ENCODE results near the gene NPR3.

The NPR3 gene

GRCh38 chr5:32711681-32712480 lies 760 bp downstream of the NPR3 start:
- DNase-seq (ENCODE audit: low read depth): no peak

GRCh38 chr5:32712481-32713360 lies 1.6 kb downstream of the NPR3 start:
- DNase-seq (ENCODE audit: low read depth): no peak

- DNase-seq (ENCODE audit: low read depth): no peak
Measured at GRCh38 chr5:32713361-32713769, 2.2 kb downstream of the NPR3 start.

GRCh38 chr5:32713770-32714381 lies 2.8 kb downstream of the NPR3 start:
- no peak for DNase-seq (ENCODE audit: low read depth)

DNA sequence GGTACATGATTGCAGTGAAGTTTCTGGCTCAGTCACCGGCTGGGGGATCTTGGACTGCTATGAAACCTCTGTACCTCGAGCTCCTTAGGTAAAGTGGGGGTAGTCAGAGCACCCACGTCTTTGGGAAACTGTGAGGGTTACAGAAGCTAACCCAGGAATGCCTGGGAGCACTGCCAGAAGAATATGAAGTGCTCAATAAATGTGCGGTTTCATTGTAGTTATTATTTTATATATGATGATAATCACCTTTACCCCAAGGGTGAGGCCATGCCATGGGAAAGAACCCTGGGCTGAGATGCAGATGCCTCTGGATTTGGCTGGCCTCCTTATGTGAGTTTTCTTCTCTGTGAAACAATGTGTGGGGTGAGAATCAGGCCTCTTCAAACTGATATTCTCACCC lies 3.7 kb downstream of the NPR3 start:
- no peak for DNase-seq (ENCODE audit: low read depth)

DNA sequence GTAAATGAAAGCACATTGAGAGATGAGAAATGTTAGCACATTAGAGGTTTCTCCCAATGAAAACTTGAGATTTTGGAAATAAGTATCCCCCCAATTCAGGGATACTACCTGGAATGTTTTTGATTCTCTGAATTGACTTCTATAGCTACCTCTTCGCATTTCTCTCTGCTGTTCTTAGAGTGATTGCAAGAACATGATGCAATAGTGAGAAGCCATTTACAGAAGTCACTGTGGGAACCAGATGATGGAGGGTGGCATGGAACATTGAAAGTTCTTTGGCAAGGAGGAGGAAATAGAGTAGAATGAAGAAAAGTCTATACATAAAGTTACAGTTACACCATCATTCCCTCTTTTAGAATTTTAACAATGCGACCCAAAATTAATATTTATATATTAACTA lies 9.2 kb downstream of the NPR3 start:
- no peak for DNase-seq (ENCODE audit: low read depth)

GRCh38 chr5:32721626-32722025 lies 10.5 kb downstream of the NPR3 start:
- DNase-seq (ENCODE audit: low read depth): no peak

- no peak for DNase-seq (ENCODE audit: low read depth)
Measured at GRCh38 chr5:32722957-32723356, 11.8 kb downstream of the NPR3 start.

DNA sequence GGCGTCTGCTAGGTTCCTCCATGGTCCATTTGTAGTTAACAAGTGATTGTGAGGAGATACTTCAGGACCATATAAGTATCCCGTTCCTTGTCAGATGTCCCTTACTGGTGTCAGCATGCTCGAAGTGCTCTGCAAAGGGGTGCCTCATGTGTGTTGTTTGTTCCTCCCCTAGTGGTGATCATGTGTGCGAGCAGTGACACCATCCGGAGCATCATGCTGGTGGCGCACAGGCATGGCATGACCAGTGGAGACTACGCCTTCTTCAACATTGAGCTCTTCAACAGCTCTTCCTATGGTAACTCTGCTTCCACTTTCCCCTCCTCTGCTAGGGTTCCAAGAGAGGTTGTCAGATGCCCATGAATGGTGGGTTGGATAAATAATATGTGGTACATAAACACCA lies 13.4 kb downstream of the NPR3 start:
- no peak for DNase-seq (ENCODE audit: low read depth)

DNA sequence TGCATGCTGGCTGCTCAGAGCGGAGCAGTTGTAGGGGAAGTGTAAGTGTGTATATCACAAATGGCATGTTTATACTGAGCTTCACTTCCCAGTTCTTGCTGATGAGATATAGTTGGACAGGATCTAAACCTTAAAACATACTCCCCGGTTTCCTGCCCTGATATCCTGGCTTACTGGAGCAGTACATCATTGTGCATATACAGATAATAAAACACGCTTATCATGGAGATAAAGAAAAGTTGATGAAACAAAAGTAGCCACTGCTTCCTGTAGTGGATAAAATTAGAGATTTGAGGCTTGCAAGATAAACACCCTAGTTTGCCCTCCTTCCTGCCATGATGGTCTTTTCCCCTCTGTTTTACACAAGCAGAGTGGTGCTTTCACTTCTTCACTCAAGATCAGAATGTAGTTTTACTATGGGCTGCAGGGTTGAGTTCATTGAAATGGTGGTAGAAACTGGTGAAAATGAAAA lies 15.0 kb downstream of the NPR3 start:
- DNase-seq (ENCODE audit: low read depth): no peak

- DNase-seq (ENCODE audit: low read depth): no peak
Measured at GRCh38 chr5:32729651-32730050, 18.5 kb downstream of the NPR3 start.

DNA sequence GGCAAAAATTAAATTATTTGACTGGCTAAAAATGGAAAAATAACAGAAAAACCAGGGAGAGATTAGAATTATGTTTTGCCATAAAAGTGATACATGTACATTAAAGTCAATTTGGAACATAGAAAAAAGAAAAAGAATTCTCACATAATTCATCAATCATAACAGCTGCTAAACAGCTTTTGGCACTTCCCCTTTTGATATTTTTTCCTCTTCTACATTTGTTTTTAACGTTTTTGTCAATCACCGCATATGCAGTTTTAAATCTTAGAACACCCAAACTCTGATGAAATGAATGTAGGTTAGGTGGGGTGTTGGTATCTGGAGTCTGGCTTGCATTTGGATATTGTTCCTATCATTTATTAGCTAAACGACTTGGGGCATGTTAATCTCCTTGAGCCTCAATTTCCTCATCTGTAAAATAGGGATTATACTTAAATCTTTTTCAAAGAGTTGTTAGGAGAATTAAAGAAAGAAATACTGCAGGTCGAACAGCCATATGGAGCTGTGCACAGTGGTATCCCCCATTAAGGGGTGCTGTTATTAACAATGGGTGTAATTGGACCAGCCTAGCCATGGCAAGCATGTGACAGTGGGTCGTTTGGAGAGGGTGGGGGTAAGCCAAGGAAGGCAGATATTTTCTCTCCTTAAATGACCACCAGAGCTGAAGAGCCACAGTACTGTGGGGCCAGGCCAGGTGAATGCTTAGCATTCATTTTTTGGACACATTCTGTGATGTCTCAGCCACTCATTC lies 22.6 kb downstream of the NPR3 start:
- DNase-seq (ENCODE audit: low read depth): no peak

DNA sequence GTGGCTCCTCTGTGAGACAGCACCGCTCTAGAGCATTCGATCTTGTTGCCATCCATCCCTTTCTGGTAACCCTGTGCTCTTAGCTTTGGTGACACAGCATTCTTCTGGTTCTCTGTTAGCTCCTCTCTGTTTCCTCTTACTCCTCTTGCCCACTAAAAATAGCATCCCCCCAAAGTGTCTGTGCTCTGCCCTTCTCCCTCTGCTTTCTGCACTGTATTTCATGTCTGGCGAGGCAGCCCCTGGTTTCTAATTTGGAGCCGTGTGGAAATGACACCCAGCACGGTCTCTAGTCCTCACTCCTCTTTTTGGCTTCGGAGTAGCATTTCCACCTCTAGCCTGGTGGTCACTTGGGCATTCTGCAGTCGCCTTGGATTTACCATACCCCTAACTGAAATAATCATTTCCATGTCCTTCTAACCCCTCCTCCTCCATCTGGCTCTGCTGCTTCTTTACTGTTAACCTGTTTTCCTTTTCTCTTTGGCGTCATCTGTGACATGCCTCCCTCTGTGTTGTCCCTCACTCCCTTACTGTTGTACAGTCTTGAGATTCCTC lies 23.8 kb downstream of the NPR3 start:
- DNase-seq (ENCODE audit: low read depth): no peak

DNA sequence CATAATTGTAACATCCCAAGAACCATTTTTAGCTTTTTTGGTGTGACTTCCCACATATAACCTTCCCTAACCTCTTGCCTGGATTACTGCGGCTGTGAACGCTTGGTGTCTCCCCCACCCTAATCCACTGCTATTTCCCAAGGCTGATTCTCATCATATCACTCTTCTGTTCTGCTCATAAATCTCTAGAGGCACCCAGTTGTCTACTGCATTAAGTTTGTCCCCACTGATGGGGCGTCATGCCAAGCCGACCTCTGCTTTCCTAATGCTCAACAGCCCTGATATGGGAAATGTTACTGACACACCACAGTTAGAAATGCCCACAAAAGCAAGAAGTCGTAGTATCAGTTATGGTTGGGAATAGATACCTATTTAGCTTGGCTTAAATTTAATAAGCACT lies 24.4 kb downstream of the NPR3 start:
- no peak for DNase-seq (ENCODE audit: low read depth)

- DNase-seq (ENCODE audit: low read depth): no peak
Measured at GRCh38 chr5:32736842-32737241, 25.7 kb downstream of the NPR3 start.

DNA sequence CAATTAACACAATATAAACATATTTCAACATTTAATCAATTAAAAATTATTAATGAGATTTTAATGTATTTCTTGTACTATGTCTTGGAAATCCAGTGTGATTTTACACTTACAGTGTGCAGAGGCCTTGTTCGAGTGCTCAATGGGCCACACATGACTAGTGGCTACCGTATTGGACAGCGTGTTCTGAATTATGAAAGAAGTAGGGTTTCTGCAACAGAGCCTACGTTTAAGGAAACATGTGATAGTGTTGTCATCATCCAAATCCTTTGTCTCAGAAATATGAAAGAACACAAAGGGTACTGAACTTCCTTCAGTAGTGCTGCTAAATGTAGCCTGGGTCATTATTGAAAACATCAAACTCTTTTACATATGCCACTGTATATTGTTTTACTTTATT lies 29.5 kb downstream of the NPR3 start:
- no peak for DNase-seq (ENCODE audit: low read depth)

DNA sequence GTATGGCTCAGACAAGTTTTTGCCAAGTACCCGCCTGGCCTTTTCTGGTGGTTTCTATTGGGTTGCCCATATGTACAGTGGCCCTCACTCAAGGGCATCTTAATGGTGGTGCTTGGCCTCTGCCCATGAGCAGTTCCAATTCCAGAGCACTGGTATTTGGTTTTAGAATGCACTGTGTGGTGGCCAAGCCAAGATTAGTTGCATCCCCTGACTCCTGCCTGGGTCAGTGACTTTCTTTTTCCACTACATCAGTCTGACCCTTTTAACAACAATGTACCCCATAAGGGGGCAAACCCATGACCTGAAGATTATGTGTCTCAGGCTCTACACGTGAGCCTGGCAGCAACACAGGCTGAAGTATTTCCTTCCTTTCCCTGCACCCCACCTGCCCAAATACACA lies 34.2 kb downstream of the NPR3 start:
- no peak for DNase-seq (ENCODE audit: low read depth)

DNA sequence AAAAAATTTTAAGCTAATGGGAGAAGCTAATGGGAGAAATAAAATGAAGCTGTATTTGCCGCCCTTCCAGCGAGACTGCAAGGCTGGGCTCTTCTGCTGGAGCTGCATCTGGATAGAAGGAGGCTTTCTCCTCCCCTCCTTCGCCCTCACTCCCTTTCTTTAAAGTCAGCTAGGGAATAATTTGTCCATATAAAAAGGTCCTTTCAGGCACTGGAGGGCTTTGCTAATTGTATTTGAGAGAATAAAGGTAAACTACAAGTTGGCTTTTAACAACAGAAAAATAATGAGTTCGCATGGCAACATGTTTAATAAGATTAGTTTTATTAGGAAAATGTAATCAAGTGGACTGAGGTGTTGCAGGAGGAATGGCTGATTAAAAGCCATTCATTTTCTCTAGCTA lies 41.3 kb downstream of the NPR3 start:
- no peak for DNase-seq (ENCODE audit: low read depth)

DNA sequence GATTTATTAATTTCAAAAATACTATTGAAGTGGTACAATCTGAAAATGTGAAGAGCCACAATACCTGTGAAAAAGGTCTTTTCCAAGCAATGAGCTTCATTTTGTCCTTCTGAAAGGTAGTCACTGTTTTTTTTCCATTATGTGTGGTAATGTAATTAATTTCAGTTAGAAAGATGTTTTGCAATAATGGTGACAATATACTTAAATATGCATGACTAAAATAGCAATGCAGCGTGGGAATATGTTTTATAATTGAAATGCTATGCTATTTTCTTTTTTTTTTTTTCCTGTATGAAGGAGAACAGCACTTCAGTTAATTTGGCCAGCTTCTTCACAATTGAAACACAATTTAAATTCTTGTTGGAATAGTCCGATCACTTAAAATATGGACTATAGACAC lies 41.9 kb downstream of the NPR3 start:
- DNase-seq (ENCODE audit: low read depth): no peak

GRCh38 chr5:32753765-32754164 lies 42.6 kb downstream of the NPR3 start:
- DNase-seq (ENCODE audit: low read depth): no peak

DNA sequence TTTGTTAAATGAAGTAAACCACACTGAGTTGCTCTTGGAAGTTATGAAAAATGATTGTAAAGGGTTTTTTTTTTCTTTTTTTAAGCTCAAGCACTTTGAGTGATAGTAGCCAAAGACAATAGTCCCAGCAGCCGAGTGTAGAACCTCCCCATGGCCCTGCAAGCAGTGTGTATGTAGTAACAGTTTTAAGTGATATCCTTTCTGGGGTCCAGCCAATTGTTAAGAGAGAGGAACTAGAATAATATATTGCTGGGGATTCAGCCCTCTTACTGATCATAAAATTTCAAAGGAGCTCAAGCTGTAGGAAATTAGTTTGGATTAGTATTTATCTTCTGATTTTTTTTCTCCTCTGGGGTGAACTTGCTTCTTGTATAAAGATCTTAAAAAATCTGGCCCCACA lies 43.2 kb downstream of the NPR3 start:
- DNase-seq (ENCODE audit: low read depth): no peak

GRCh38 chr5:32760091-32760509 lies 49.0 kb downstream of the NPR3 start:
- DNase-seq (ENCODE audit: low read depth): peak; percentile 77

Measured in fibroblast of the conjunctiva (primary cell).